Eye (tissue), 1 donor: ENCODE data around the gene C2orf69.

Source experiments
- DNase-seq: peaks from one replicate; pipeline ENCODE4 v3.0.0-alpha.2; 2015

The C2orf69 gene

DNA sequence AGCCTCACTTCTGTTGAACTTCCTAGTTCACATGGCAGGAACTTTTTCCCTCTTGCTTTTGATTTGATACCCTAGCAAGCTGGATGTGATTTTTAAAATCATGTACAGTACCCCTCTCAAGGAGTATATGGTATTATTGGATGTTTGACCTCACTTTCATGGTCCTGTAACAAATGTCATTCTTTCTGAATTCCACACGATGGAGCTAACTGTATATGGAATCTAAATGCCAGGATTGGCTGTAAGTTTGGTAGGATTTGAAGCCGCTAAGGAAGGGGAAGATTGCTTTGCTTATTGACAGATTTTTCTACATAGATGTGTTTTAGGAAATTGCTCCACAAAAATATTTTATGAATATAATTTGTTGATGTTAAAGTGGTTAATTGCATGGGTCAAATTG, 62.6 kb downstream of the C2orf69 start:
- DNase-seq: peak; percentile 60

DNA sequence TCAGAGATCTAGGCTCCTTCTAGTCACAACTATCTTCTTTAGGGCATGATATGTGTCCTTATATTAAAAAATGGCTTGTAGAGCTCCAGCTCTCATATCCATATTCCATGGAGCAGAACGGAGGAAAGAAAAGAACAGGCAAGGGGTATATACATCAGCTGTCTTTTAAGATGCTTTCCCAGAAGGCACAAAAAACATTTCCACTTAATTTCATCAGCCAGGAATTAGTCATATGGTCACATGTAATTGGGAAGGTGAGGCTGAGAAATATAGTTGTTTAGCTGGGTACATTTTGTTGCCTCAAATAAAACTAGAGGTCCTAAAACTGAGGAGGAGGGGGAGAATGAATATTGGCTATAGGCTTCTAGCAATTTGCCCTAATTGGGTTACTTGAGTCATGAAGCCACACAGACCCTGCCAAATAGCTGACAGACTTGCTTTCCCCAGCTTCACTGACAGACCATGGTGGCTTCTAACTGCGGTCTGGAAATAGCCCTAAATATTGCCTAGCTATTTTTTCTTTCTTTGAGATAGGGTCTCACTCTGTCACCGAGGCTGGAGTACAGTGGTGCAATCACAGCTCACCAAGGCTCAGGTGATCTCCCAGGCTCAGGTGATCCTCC, 64.3 kb downstream of the C2orf69 start:
- DNase-seq: no peak
